ENCODE results near the gene NNT.
"Not testable (repeated sequence)": the region's sequence is repeated elsewhere in the genome, so short reads cannot be mapped to it uniquely, and the experiment has no call there.

NNT gene

GRCh38 chr5:43572357-43572756 is 30.6 kb upstream of the NNT start:
- ATAC-seq, result no peak
- TF ChIP-seq CREB5 (CRISPR knock-in tag; IDR thresholded peaks at IDR 0.05; ENCODE audit: low read depth) (no peak), ZNF70 (CRISPR knock-in tag; IDR thresholded peaks at IDR 0.05) (no peak), ZC3H10 (CRISPR knock-in tag; IDR thresholded peaks at IDR 0.05) (no peak), GLIS3 (CRISPR knock-in tag; IDR thresholded peaks at IDR 0.05) (no peak), TOX (CRISPR knock-in tag; IDR thresholded peaks at IDR 0.05; ENCODE audit: borderline replicate concordance) (no peak), ISL1 (CRISPR knock-in tag; IDR thresholded peaks at IDR 0.05) (no peak), OSR1 (CRISPR knock-in tag; IDR thresholded peaks at IDR 0.05) (no peak), RARB (CRISPR knock-in tag; IDR thresholded peaks at IDR 0.05) (no peak), BACH2 (CRISPR knock-in tag; IDR thresholded peaks at IDR 0.05; ENCODE audit: borderline replicate concordance) (no peak), ESRRG (CRISPR knock-in tag; IDR thresholded peaks at IDR 0.05) (no peak), SNAI2 (CRISPR knock-in tag; IDR thresholded peaks at IDR 0.05) (no peak), CSDC2 (CRISPR knock-in tag; IDR thresholded peaks at IDR 0.05) (no peak), ZFP3 (CRISPR knock-in tag; IDR thresholded peaks at IDR 0.05) (no peak), ZNF8 (CRISPR knock-in tag; IDR thresholded peaks at IDR 0.05) (no peak), PPARA (CRISPR knock-in tag; IDR thresholded peaks at IDR 0.05; ENCODE audit: borderline replicate concordance) (no peak), TCF4 (CRISPR knock-in tag; IDR thresholded peaks at IDR 0.05; ENCODE audit: borderline replicate concordance) (no peak)
- TF ChIP-seq, protein P1, sequence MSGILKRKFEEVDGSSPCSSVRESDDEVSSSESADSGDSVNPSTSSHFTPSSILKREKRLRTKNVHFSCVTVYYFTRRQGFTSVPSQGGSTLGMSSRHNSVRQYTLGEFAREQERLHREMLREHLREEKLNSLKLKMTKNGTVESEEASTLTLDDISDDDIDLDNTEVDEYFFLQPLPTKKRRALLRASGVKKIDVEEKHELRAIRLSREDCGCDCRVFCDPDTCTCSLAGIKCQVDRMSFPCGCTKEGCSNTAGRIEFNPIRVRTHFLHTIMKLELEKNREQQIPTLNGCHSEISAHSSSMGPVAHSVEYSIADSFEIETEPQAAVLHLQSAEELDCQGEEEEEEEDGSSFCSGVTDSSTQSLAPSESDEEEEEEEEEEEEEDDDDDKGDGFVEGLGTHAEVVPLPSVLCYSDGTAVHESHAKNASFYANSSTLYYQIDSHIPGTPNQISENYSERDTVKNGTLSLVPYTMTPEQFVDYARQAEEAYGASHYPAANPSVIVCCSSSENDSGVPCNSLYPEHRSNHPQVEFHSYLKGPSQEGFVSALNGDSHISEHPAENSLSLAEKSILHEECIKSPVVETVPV (CRISPR knock-in tag; IDR thresholded peaks at IDR 0.05), result no peak
- TF ChIP-seq, protein P2, sequence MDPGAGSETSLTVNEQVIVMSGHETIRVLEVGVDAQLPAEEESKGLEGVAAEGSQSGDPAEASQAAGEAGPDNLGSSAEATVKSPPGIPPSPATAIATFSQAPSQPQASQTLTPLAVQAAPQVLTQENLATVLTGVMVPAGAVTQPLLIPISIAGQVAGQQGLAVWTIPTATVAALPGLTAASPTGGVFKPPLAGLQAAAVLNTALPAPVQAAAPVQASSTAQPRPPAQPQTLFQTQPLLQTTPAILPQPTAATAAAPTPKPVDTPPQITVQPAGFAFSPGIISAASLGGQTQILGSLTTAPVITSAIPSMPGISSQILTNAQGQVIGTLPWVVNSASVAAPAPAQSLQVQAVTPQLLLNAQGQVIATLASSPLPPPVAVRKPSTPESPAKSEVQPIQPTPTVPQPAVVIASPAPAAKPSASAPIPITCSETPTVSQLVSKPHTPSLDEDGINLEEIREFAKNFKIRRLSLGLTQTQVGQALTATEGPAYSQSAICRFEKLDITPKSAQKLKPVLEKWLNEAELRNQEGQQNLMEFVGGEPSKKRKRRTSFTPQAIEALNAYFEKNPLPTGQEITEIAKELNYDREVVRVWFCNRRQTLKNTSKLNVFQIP (CRISPR knock-in tag; IDR thresholded peaks at IDR 0.05; ENCODE audit: borderline replicate concordance, low read depth), result no peak

- no peak for ATAC-seq
- no peak for TF ChIP-seq TOX (CRISPR knock-in tag; IDR thresholded peaks at IDR 0.05; ENCODE audit: borderline replicate concordance)
- TF ChIP-seq ESRRG (CRISPR knock-in tag; IDR thresholded peaks at IDR 0.05), result no peak
Measured at GRCh38 chr5:43573058-43573457, 29.9 kb upstream of the NNT start.

- not testable (repeated sequence) for ATAC-seq
Measured at GRCh38 chr5:43580402-43581210, 22.4 kb upstream of the NNT start.

DNA sequence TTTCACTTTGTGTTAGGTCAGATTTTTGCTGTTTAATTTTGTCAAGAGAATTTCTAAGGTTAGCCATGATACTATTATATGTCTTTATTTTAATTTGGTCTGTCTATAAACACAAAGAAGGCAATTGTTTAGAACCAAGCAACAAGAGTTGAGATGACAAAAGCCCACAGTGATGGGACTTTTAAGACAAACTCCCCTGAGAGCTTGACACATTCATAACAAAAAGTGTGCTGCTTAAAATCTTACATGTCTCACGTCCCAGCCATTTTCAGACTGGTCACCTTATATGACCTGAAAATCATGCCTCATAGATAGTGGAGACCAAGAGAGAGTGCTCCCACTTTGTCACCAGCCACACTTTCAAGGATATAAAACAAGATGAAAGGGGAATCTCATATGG is 21.6 kb upstream of the NNT start:
- TF ChIP-seq PPARA (CRISPR knock-in tag; IDR thresholded peaks at IDR 0.05; ENCODE audit: borderline replicate concordance) (no peak), BACH2 (CRISPR knock-in tag; IDR thresholded peaks at IDR 0.05; ENCODE audit: borderline replicate concordance) (no peak), CSDC2 (CRISPR knock-in tag; IDR thresholded peaks at IDR 0.05) (no peak), TCF4 (CRISPR knock-in tag; IDR thresholded peaks at IDR 0.05; ENCODE audit: borderline replicate concordance) (no peak), ZFP30 (CRISPR knock-in tag; IDR thresholded peaks at IDR 0.05) (no peak), SNAI2 (CRISPR knock-in tag; IDR thresholded peaks at IDR 0.05) (no peak), OSR1 (CRISPR knock-in tag; IDR thresholded peaks at IDR 0.05) (no peak), ZFP3 (CRISPR knock-in tag; IDR thresholded peaks at IDR 0.05) (no peak), ESRRG (CRISPR knock-in tag; IDR thresholded peaks at IDR 0.05) (no peak), TSHZ2 (CRISPR knock-in tag; IDR thresholded peaks at IDR 0.05) (no peak), GLIS3 (CRISPR knock-in tag; IDR thresholded peaks at IDR 0.05) (no peak)
- TF ChIP-seq, protein P1 (CRISPR knock-in tag; IDR thresholded peaks at IDR 0.05), result no peak
- TF ChIP-seq, protein P2 (CRISPR knock-in tag; IDR thresholded peaks at IDR 0.05; ENCODE audit: borderline replicate concordance, low read depth), result no peak
- ATAC-seq, result no peak
